HL-60 (cell line): ENCODE data around the gene WDR45B.

ENCODE experiments used
- CTCF ChIP-seq: IDR thresholded peaks from one replicate; pipeline ENCODE4 v1.5.1; 2011; ENCODE audit warnings: low read length, control low read depth, inconsistent platforms; ENCODE audit not compliant: insufficient read depth
- GABPA ChIP-seq: IDR thresholded peaks from 2 replicates; pipeline ENCODE4 v1.6.1; 2012; ENCODE audit warnings: low read depth
- POLR2AphosphoS5 ChIP-seq: IDR thresholded peaks from 2 replicates; pipeline ENCODE4 v1.6.1; 2012; ENCODE audit warnings: low read depth
- REST ChIP-seq: IDR thresholded peaks from 2 replicates; pipeline ENCODE4 v1.6.1; 2012; ENCODE audit warnings: low read depth; ENCODE audit not compliant: insufficient replicate concordance
- SPI1 ChIP-seq: IDR thresholded peaks from 2 replicates; pipeline ENCODE4 v1.6.1; 2012; ENCODE audit warnings: low read depth, mild to moderate bottlenecking, borderline replicate concordance

- TF ChIP-seq CTCF: no peak
- no peak for TF ChIP-seq REST
- no peak for TF ChIP-seq POLR2AphosphoS5
- TF ChIP-seq SPI1: no peak
- no peak for TF ChIP-seq GABPA
These were observed 48.9 kb upstream of the WDR45B start for GRCh38 chr17:82696916-82697807.
